GM19035 (cell line): Measurements from ENCODE around the gene CEBPZ.
"Not testable (repeated sequence)": the region's sequence is repeated elsewhere in the genome, so short reads cannot be mapped to it uniquely, and the experiment has no call there.

ENCODE experiments used
- ATAC-seq: cut with Tn5 transposase; IDR thresholded peaks from one replicate; pipeline ENCODE4 v1.9.1; 2021; ENCODE audit not compliant: unreplicated experiment

Gene CEBPZ, protein sequence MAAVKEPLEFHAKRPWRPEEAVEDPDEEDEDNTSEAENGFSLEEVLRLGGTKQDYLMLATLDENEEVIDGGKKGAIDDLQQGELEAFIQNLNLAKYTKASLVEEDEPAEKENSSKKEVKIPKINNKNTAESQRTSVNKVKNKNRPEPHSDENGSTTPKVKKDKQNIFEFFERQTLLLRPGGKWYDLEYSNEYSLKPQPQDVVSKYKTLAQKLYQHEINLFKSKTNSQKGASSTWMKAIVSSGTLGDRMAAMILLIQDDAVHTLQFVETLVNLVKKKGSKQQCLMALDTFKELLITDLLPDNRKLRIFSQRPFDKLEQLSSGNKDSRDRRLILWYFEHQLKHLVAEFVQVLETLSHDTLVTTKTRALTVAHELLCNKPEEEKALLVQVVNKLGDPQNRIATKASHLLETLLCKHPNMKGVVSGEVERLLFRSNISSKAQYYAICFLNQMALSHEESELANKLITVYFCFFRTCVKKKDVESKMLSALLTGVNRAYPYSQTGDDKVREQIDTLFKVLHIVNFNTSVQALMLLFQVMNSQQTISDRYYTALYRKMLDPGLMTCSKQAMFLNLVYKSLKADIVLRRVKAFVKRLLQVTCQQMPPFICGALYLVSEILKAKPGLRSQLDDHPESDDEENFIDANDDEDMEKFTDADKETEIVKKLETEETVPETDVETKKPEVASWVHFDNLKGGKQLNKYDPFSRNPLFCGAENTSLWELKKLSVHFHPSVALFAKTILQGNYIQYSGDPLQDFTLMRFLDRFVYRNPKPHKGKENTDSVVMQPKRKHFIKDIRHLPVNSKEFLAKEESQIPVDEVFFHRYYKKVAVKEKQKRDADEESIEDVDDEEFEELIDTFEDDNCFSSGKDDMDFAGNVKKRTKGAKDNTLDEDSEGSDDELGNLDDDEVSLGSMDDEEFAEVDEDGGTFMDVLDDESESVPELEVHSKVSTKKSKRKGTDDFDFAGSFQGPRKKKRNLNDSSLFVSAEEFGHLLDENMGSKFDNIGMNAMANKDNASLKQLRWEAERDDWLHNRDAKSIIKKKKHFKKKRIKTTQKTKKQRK

DNA sequence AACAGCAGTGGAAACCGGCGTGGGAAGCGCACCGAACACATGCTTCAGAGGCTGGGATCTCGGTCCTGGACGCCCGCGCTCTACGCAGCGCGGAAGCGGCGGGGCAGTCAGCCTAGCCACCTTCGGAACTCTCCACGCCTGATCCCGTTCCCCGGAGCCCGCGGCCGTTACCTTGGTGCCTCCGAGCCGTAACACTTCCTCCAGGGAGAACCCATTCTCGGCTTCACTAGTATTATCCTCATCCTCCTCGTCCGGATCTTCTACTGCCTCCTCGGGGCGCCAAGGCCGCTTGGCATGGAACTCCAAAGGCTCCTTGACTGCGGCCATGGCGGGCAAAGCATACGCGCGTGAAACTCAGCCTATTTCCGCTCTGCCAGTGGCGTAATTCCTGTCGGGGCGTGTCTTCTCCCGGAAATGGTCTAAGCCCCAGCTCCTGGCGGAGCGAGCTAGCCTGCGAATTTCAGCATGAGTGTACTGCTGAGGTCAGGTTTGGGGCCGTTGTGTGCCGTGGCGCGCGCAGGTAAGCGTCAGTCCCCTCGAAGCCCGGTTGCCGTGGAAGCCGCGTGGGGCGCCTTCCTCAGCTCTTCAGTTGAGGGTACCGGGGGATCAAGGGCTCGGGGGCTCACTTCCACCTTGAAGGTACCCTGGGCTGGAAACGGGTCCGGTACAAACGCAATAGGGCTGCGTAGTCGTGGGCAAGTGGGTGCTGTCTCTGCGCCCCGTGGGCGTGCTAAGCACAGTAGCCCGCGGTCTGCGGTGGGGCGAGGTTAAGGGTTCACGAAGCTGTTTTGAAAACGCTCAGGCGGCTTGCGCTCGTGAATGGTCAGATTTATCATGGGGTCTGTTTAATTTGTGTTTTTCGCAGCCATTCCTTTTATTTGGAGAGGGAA lies at the start of gene CEBPZ, which contains the start of gene NDUFAF7:
TSS of gene CEBPZ (minus strand) at position 356 of the 890 bp plus-strand sequence. CDS start at position 327, 29 bp downstream.
TSS of gene NDUFAF7 (plus strand) at position 418 of the 890 bp plus-strand sequence. CDS start at position 466, 48 bp downstream.
- ATAC-seq: peak; percentile 93

DNA sequence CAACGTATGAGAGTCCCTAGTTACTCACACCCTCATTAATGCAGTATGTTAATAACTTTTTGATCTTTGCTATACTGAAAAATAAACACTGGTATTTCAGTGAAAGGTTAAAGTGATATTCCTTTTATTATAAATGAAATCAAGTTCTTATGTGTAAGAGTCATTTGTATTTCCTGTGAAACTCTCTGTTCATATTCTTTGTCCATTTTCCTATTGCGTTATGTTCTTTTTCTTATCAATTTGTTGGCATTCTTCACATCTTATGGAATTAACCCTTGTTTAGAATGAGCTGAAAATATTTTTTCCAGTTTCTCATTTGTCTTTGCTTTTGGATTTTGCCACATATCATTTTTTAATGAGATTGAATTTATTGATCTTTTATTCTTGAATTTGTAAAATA lies 44.9 kb upstream of the CEBPZ start:
- no peak for ATAC-seq

DNA sequence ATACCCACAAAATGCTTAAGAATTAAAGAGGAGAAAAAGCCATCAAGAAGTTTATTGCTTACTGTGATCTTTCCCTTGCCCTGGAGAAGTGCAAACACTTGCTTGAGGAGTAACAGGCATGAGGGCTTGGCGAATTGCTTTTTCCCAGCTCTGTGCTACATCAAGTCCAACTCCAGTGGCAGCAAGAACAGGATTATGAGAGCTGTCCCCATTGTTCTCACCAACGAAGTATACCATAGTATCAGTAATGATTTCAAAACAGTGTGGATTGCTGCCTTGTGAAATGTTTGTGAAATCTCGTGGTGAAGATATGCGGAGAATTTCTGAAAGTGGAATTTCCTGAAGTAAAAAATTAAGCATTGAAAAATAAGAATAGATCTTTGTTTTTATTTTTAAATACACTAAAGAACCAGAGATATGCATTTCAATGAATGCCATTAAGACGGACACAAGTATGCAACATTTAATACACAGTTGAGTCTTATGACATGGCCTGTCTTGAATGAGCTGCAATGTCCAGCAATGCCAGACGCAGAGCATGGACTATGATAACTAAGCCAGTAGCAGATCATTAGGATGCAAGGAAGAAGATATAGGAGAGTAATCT lies 43.1 kb upstream of the CEBPZ start:
- ATAC-seq: no peak

DNA sequence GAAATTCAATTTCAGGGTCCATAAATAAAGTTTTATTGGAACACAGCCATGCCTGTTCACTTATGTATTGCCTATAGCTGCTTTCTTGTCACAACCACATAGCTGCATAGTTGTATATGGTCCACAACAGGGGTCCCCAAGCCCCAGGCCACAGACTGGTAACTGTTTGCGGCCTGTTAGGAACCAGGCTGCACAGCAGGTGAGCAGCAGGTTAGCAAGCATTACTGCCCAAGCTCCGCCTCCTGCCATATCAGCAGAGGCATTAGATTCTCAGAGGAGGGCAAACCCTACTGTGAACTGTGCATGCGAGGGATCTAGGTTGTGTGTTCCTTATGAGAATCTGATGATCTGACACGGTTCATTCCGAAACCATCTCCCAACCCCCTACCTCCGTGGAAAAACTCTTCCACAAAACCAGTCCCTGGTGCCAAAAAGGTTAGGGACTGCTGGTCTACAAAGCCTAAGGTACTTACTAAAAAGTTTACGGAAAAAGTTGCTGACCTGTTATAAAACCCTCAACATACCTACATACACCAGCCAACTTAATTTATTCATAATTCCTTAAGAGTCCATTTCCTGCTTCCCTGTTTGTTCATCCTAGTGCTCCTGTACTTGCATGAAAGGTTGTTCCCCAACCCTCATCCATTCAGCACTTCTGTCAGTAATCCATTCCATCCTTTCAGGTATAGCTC lies 40.1 kb upstream of the CEBPZ start:
- no peak for ATAC-seq

DNA sequence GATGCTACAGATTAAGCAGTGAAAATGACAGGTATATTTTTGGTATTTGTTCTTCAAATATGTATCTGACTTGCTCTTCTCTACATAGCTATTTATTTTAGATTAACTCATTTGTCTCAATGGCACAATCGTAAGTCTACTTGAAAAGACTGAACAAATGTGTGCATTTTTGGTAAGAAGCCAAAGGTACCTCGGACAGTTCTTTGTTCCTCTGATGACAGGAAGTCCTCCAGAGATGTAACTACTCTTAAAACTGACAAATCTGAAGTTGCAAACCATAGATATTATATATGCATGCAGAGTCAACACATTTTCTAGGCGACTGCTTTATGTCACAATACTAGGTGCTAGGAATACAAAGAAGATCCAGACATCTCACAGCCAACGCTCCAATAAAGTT lies 36.7 kb upstream of the CEBPZ start:
- ATAC-seq: no peak

DNA sequence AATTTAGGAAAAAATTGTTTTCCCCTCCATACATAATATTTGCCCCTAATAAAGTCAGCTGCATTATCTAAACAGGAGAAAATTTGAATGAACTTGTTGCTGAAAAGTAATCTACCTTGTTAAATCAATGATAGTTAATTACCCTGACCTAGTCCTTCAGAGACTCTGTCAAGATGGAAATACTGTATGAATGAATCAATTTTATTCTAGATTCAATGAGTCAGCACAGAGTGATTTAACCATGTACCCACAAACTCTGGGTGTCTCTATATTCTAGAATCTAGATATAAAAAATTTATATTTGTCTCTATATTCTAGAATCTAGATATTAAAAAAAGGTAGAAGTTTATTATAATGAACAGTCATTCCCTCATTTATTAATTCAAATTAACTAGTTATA lies 36.3 kb upstream of the CEBPZ start:
- no peak for ATAC-seq

DNA sequence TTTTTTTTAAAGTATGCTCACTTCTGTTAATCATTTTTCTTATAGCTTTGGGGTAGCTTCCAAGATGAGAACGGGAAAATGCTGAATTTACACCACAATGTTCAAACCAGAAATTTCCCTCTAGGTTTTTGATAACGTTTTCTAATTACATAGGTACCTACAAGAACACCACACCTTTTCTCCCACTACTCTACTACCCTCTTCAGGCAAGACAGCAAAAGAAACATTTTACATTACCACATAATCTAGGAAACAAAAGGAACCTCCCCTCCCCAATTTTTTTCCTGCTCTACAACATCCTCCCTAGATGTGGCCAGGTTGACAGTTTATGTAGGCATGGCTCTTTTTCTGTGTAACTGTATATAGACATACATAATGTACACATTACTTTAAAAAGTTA lies 32.4 kb upstream of the CEBPZ start:
- ATAC-seq: no peak

DNA sequence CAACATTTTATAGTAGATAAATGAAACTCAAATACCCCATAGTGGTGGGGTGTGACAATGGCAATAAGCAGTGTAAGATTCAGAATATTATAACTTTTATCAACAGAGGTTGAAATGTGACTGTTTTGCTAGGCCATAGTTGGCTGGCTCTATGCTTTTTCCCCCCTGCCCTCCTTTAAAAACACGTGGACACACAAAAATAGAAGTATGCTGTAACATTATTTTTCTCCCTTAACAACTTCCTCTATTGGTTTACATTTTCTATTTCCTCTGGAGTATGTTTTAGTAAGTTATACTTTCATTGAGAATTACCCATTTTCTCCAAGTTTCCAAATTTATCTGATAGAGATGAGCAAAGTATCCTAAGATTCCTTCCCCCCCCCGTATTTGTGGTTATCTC lies 31.1 kb upstream of the CEBPZ start:
- ATAC-seq: no peak

DNA sequence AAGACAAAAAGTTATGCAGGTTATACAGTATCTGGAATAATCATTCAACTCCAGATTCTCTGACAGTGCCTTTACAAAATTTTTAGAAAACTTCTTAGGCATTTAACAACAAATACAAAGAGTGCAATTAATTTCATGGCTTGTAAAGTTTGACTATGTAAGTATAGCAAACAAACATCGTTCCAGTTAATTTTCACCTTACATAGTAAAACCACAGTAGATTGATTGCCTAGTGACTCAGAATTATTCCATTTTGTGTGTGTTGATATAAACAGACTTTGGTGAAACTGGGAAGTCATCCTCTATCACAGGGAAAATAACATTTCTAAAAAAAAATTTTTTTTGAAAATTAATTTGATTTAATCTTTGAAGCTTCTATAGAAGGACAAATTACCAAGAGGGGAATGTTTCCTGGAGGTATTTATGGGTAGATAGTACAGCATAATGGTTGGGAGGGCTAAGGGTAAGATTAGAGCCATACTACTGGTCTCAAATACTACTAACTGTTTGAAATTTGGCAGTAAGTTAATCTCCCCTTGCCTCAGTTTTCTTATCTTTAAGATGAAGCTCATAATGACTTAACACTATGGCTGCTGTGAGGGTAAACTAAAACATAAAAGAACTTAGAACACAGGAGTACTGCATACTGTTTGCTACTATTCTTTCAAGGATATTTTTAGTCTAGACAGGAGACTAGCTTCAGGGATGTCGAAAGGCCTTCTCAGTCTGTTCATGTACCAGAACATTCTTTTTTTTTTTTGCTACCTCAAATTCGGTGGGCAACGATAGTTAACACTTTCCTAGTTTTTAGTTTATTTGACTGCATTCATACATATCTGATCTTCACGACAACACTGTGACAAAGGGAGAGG lies 19.7 kb upstream of the CEBPZ start:
- no peak for ATAC-seq

DNA sequence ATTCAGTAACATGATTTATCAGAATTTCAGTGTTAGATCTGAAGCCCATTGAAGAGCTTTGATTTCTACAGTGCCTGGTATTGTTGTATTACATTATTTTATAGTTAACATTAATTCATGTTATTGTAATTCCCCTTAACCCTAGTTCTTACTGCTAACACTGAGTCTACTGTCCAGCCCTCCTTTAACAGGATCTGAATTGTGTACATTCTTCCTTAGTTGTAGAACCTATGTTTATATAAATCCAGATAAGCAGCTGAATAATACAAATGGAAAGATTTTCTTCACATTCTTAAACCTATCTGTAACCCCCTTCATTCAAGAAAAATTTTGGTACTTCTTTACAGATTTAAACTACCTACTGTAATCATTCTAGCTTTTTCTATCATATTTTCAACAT lies 14.8 kb upstream of the CEBPZ start:
- ATAC-seq: no peak

DNA sequence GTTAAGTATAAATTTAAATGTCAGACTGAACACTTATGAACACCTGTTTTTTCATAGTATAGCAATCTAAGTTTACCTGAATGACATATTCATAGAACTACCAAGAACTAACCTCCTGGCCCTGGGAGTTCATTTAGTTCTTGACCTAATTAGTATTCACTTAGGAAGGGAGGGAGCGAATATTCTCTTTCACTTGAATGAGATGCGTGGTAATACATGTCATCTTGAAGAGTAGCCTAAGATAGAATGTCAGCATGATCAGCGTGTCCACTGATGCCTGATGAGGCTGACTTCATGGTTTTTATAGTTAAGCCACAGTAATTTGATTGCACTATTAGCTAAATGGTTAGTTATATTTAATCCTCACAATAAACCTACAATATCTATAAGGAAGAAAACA lies 13.4 kb upstream of the CEBPZ start:
- no peak for ATAC-seq

DNA sequence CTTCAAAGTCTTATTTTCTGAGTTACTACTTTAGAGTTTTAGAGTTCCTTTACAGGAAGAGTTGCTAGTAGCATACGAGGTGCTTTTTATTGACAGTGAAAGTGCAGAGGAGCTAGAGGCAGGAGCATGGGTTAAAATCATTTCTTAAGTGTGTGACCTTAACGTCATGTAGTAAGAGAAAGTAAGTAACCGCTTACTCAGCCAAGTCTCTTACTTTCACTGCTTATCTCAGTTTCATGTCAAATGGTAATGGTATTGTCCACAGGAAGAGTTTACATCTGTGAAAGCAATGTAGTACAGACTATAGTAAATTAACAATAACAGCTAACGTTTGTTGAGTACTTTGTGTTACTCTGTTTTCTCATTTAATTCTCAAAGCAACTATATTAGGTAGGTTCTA lies 12.6 kb upstream of the CEBPZ start:
- ATAC-seq: peak; percentile 83

DNA sequence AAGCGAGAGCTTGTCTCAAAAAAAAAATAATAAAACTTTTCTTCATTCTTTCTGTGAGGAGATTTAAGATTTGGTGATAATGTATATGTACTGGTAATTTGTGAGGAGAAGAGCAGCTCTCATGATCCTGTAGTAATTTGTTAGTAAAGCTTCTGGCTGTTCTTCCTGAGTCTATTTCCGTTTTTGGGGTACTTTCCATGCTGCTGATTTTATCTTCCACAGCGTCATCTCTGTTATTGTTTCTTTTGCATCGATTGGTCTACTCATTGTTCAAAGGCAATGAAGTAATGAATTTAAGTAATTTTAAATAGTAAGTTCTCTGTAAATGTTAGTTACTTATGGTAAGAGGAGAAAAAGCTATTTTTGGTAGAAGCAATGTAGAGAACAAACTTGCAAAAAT lies 12.0 kb upstream of the CEBPZ start:
- no peak for ATAC-seq

DNA sequence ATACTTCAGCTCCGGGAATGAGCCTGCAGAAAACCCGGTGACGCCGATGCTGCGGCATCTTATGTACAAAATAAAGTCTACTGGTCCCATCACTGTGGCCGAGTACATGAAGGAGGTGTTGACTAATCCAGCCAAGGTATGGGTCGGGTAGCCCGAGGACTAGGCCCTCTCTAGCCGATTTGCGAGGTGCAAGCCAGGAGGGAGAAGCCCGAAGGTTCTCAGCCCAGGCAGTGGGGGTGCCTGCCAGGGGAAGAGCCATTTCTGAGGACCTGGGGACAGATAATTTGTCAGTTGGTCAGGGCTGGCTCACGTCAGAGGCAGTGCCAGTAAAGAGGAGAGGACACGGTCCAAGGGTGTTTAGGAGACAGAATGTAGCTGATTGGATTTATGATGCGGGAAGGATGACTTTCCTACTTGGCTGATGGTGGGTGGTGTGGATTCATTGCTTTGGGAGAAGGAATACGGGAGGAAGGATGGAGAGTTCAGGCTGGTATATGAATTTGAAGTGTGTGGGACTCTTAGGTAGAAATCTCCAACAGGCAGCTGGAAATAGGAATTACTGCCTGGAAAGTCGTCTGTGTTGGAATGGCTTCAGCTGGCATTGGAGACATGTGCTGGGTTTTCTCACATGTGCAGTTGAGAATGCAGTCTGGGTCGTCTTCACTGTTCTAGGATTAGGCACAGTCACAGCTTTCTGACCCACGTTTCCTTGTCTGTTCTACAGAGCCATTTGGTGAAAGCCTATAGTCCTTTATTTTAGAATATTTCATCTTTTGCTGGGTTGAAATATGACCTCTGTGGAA lies 936 bp upstream of the CEBPZ start:
- peak; percentile 11 for ATAC-seq

DNA sequence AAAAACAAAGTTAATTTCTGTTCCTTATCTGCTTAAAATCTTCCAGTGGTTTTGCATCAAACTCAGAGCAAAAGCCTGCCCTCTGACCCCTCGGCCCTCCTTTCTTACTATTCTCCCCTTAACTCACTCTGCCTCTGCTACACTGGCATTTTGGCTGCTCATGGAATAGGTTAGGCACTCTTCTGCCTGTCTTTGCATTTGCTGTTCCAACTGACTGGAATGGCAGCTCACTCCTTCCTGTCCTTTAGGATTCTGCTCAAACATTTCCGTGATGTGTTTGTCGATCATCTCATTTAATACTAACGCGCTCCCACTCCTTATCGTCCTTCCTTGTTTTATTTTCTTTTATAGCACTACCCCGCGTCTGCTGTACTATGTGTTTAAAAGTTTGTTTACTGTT lies 815 bp downstream of the CEBPZ start:
- no peak for ATAC-seq

DNA sequence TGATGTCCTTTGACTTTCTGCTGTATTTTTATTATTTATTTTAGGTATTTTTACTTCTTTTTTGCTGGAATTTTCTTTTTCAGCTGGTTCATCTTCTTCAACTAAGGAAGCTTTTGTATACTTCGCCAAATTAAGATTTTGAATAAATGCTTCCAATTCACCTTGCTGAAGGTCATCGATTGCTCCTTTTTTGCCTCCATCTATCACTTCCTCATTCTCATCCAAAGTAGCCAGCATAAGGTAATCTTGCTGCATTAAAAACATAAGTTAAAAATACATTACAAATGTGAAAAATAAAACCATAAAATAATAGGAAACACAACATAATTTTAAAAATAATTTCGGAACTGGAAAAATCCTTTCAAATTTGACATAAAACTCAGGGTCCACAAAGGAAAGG lies 2.6 kb downstream of the CEBPZ start:
- ATAC-seq: no peak

DNA sequence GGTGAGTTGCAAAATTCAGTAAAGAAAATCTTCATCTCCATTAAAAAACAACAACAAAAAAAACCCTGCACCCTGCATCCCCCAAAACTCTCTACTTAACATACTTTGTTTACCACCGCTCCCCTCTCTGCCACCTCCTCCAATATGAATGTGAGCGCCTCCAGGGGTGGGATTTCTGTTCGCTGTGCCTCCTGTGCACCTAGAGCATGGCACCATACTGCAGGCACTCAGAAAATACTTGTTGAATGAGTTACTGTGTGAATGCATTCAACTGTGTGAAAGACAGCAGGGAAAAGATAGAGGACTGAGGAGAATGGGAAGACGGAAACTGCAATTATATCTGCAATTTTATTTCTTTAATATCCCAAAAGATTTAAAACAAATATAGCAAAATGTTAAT lies 4.5 kb downstream of the CEBPZ start:
- no peak for ATAC-seq

DNA sequence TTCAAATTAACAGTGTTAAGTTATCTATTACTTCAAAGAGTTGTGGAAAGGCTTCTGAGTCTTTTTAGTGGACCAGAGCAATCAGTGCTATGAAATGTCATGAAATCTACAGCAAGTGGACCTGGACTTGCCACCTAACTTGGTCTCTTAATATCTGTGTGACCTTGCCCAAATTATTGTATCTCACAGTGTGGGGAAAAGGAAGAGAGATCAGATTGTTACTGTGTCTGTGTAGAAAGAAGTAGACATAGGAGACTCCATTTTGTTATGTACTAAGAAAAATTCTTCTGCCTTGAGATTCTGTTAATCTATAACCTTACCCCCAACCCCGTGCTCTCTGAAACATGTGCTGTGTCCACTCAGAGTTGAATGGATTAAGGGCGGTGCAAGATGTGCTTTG lies 6.3 kb downstream of the CEBPZ start:
- ATAC-seq: not testable (repeated sequence)
